Gastrocnemius medialis (tissue), 4 donors: ENCODE data around the gene PHF20.

Experiments
- CTCF ChIP-seq, 5 experiments: fragments of 450-650 bp in 3 of 5; fragments of 200-600 bp in 2 of 5; sonication (generic) in 2 of 5; IDR thresholded peaks in 4 of 5; conservative IDR thresholded peaks in 1 of 5; 1 replicate in 4 of 5; 2 replicates in 1 of 5; pipeline ENCODE4 v1.5.1; 2016 to 2019; ENCODE audit warnings: antibody characterized with exemption in 5 of 5, mild to moderate bottlenecking in 3 of 5, moderate library complexity in 3 of 5
- POLR2A ChIP-seq, 2 donors: fragments of 450-650 bp; IDR thresholded peaks; one replicate each; pipeline ENCODE4 v1.6.1; 2017; ENCODE audit warnings: antibody characterized with exemption in 2 of 2, mild to moderate bottlenecking in 2 of 2, moderate library complexity in 2 of 2

GRCh38 chr20:35972462-35972861 lies 200.6 kb downstream of the PHF20 start:
- TF ChIP-seq CTCF (IDR thresholded peaks at IDR 0.05 in 4 of 5, conservative IDR thresholded peaks at IDR 0.05 in 1 of 5) (no peak), POLR2A (IDR thresholded peaks at IDR 0.05) (no peak)
